ENCODE results near the gene AK9.

AK9 gene

DNA sequence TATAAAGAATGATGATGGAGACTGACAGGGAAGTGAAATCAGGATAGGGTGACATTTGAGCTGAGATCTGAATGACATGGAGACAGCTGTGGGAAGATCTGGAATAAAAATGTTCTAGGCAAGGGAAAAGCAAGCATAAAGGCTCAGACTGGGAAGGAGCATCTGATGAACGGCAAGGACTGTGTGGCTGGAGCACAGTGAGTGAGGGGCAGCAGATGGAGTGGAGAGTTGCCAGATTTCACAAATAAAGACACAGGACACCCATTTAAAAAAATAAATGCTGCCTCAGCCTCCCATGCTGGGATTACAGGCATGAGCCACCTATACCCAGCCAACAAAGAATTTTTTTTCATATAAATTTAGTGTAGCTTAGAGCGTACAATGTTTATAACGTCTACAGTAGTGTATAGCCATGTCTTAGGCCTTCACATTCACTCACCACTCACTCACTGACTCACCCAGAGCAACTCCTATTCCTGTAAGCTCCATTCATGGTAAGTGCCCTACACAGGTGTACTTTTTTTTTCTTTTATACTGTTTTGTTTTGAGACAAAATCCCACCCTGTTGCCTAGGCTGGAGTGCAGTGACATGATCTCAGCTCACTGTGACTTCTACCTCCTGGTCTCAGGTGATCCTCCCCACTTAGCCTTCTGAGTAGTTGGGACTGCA, 205.6 kb downstream of the AK9 start:
- H3K4me3 ChIP-seq (ENCODE audit: low read depth, low read length) = no peak overlapping the region

- no peak overlapping the region for H3K4me3 ChIP-seq (ENCODE audit: low read depth, low read length)
Observed at GRCh38 chr6:109484122-109484521, 206.9 kb downstream of the AK9 start.

GRCh38 chr6:109483735-109484057, 207.3 kb downstream of the AK9 start:
- peak overlapping the region; percentile 28 for H3K4me3 ChIP-seq (ENCODE audit: low read depth, low read length)

DNA sequence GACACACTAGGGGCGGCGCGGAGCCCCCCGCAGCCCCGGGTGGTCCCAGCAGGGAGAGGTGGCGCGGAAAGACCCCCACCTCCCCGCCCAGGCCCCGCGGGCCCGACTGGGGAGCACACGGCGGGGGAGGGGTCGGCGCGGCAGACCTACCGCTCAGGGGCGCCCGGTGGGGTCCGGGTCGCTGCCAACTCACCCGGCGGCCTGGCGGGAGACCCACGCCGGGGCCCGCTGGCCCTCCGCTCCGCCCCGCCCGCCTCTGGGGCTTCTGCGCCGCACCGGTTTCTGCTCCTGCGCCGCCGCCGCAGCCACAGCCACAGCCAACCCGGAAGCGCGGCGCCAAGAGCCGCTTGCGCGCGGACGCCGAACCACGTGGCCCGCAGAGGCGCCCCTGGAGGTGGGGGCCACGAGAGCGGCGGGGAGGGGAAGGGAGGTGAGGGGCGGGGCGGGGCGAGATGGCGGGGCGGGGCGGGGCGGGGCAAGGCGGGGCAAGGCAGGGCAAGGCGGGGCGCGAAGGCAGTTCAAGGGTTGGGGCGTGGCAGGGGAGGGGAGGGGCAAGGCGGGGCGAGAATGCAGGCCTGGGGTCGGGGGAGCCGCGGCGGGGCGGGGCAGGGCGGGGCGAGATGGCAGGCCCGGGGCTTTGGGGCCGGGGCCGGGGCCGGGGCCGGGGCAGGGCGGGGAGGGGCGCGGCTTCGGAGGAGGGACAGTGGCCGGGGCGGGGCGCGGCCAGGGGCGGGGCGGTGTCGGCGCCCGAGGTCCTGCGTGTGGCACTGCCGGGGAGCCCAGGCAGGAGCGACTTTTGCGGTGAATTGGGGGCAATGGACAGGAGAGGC, 207.9 kb downstream of the AK9 start, which contains the start of gene ZBTB24:
ZBTB24 (minus strand) TSS at position 315 of the 830 bp plus-strand sequence. CDS start 1,193 bp downstream, outside the sequence.
- H3K4me3 ChIP-seq (ENCODE audit: low read depth, low read length) = peak within 1 kb of the TSS; percentile 84

DNA sequence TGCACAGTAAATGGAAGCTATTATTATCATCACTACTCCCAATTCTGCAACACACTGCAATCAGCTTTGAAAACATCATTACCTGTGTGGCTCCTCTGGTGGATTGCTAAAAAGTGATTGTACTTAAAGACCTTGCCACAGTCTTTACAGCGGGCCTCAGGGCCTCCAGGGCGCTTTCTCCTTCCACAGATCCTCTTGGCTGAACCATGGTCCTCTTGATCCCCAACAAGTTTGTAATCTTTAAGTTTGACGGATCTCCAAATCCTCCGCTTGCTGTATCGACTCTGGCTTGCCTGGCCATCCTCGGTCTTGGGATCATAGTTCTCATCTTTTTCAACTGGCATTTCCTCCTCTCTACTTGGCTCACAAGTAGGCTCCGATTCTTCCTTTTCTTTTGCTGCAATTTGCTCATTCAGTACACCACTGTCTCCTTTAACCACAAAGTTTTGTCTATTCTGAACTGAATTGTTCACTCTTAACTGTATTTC, 210.0 kb downstream of the AK9 start:
- H3K4me3 ChIP-seq (ENCODE audit: low read depth, low read length) = no peak overlapping the region

DNA sequence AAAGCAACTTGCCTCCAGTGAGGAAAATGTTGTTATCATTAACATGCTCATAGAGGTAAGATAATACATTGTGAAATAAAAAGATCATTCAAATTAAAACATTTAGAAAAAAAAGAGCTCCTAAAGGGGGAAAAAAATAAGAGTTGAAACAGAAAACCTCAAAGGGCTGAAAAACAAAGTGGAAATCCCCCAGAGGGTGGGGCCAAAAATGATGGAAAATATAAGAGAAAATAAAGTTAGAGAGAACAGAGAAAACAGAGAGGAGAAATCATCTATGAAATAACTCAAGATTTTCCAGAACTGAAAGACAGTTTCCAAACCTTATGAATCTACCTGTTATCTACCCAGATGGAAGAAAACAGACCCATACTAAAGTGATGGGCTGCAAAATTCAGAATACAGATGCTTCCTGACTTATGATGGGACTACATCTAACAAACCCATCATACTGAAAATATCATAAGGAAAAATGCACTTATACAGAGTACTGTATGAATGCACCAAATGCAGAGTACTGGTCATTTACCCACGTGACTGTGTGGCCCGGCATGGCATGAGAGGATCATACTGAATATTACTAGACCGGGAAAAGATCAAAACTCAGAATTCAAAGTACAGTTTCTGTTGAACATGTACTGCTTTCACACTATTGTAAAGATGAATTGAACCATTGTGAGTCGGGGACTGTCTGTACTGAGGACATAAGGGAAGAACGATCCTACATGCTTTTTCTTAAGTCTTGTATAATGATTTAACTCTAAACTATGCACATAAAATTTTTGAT, 212.0 kb downstream of the AK9 start:
- no peak overlapping the region for H3K4me3 ChIP-seq (ENCODE audit: low read depth, low read length)

GRCh38 chr6:109478222-109478805, 212.7 kb downstream of the AK9 start:
- no peak overlapping the region for H3K4me3 ChIP-seq (ENCODE audit: low read depth, low read length)

GRCh38 chr6:109477725-109478124, 213.3 kb downstream of the AK9 start:
- H3K4me3 ChIP-seq (ENCODE audit: low read depth, low read length) = no peak overlapping the region

DNA sequence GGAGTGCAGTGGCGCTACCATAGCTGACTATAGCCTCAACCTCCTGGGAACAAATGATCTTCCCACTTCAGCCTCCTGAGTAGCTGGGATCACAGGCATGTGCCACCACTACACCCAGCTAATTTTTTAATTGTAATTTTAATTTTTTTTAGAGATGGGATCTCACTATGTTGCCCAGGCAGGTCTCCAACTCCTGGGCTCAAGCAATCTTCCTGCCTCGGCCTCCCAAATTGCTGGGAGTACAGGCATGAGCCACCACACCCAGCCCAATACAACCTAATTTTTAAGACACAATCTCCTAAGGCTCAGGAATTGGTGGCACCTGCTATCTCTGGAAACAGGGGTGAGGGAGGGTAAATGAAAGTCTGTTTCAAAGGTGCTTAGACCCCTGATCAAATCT, 213.8 kb downstream of the AK9 start:
- H3K4me3 ChIP-seq (ENCODE audit: low read depth, low read length) = no peak overlapping the region

DNA sequence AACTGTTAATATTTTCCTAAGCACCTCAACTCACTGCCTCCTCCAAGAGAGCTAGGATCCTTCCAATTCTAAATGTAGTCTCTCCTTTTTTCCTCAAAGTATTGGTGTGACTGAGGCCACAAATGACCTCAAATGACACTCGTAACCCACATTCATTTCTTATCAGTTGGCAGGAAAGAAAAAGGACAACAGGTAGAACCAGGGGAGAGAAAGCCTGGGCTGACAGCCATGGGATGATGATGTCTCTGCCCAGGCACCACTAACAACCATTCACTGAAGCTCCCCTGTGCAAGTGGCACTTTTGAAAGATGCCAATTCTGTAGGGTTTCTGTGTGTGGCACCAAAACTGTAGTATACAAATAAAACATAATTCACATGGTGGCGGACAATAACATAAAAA, 215.4 kb downstream of the AK9 start:
- H3K4me3 ChIP-seq (ENCODE audit: low read depth, low read length) = no peak overlapping the region

DNA sequence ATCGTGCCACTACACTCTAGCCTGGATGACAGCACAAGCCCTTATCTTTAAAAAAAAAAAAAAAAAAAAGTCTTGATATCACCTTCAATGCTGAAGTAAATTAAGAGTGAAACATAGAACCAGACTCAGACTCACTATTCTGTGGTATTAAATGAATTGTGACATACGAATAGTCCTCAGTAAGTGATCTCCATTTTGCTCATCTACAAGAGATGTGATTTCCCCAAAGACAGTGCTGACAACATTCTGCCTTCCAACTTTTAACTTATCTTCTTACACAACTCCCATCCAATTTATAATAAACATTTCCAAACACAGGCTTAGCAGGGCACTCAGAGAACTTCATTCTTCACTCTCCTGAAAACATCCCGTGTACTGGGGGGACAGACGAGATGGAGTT, 216.0 kb downstream of the AK9 start:
- H3K4me3 ChIP-seq (ENCODE audit: low read depth, low read length) = no peak overlapping the region

- H3K4me3 ChIP-seq (ENCODE audit: low read depth, low read length) = no peak overlapping the region
Observed at GRCh38 chr6:109473120-109473519, 217.9 kb downstream of the AK9 start.

DNA sequence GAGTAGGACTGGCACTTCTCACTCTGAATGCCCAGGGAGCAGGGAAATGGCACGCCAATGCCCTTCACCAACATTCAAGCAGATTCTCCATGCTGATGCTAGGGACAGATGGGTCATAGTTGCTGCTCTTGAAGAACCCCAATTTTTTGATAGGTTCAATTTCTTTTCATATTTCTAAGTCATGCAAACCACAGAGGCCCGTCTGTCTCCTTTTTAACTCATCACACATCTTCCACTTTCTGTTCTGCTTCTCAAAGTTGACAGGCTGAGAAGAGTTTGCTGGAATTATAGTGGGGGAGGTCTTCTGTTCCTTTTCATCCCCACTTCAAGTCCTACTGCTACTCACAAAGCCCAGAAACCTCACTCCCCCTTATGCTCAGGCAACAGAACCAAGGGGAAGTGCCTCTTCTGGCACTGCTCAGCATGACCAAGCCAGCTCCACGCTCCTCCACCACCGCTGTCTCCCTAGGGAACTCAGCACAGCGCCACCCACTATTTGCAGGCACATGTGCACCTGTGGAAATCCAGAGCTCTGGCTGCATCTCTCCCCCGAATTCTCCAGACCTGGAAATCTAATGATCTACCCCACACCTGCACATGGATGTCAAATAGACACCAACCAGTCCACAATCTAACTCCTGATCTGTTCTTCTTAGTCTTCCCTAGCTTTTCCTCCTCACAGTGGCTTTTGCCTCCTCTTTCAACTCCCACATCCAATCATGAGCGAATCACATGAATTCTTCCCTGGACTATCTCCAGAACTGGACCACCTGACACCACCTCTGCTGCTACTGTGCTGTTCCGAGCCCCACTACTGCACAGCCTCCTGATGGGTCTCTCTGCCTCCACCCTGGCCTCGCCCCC, 218.6 kb downstream of the AK9 start:
- H3K4me3 ChIP-seq (ENCODE audit: low read depth, low read length) = no peak overlapping the region

GRCh38 chr6:109471105-109471810, 219.7 kb downstream of the AK9 start:
- H3K4me3 ChIP-seq (ENCODE audit: low read depth, low read length) = no peak overlapping the region

GRCh38 chr6:109469591-109470189, 221.3 kb downstream of the AK9 start:
- H3K4me3 ChIP-seq (ENCODE audit: low read depth, low read length) = no peak overlapping the region

- no peak overlapping the region for H3K4me3 ChIP-seq (ENCODE audit: low read depth, low read length)
Observed at GRCh38 chr6:109467696-109468095, 223.3 kb downstream of the AK9 start.

DNA sequence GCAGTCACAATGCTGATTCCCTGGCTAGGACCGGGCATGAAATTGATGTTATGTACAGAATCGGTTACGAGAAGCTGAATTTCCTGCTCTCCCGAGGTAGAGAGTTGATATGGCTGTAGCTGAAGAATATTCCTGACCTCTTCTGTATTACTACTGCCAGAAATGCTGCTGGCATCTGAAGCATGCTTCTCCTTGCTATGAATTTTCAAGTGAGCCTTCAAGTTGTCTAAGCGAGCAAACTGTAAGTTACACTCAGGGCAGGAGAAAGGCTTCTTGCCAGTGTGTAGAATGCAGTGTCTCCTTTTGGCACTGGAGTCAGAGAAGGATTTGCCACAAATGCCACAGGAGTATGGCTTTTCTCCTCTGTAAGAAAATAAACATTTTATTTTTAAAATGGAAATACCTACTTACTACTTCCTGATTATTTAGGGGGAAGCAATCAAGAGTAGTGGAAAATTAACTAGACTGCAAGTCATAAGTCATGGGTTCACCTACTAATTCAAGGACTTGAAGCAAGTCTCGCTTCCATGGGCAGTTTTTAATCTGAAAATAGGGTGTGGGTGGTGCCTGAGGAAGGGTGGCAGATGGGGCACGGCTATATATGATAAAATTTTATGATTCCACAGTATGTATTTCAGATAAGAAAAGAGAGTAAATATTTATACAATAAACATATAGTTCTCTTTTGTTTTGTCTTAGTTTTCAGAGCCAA, 224.6 kb downstream of the AK9 start:
- H3K4me3 ChIP-seq (ENCODE audit: low read depth, low read length) = no peak overlapping the region

GRCh38 chr6:109465772-109466171, 225.2 kb downstream of the AK9 start:
- H3K4me3 ChIP-seq (ENCODE audit: low read depth, low read length) = no peak overlapping the region
